HEK293 (cell line): Measurements from ENCODE around the gene CDH2.
"Not testable (repeated sequence)": the region's sequence is repeated elsewhere in the genome, so short reads cannot be mapped to it uniquely, and the experiment has no call there.

Source experiments
- CTCF ChIA-PET: fragments of 350-600 bp; formaldehyde crosslinking; extraction: SDS; loops from one replicate; lab custom pipeline; 2021; ENCODE audit warnings: antibody characterized with exemption; lab: Yijun Ruan, JAX
- POLR2A ChIA-PET: fragments of 300-600 bp; formaldehyde crosslinking; extraction: SDS; loops from one replicate; lab custom pipeline; 2020; ENCODE audit warnings: antibody characterized with exemption, inconsistent platforms; lab: Yijun Ruan, JAX
- H3K27ac ChIP-seq: fragments of 200-500 bp; sonication (Bioruptor generic); 2 replicates; pipeline ENCODE4 v1.5.1; 2014; ENCODE audit warnings: low read depth, low read length, control low read depth, inconsistent platforms; ENCODE audit errors: extremely low read depth
- H3K36me3 ChIP-seq, 2 experiments: fragments of 200-500 bp in 1 of 2; sonication (Bioruptor generic) in 1 of 2; 1 replicate in 1 of 2; 2 replicates in 1 of 2; pipeline ENCODE4 v1.5.1; 2014 to 2017; ENCODE audit warnings: inconsistent platforms in 2 of 2, low read length in 2 of 2; ENCODE audit not compliant: control insufficient read depth in 2 of 2, insufficient read depth in 1 of 2
- H3K4me1 ChIP-seq: fragments of 200-500 bp; sonication (Bioruptor generic); 2 replicates; pipeline ENCODE4 v1.5.1; 2014; ENCODE audit warnings: mild to moderate bottlenecking, low read length, inconsistent platforms; ENCODE audit not compliant: control insufficient read depth, insufficient read depth
- H3K4me3 ChIP-seq: 2 replicates; pipeline ENCODE4 v1.5.1; 2011; ENCODE audit warnings: low read depth, mild to moderate bottlenecking, control low read depth, low read length, moderate library complexity
- H3K9me3 ChIP-seq: fragments of 200-500 bp; sonication (Bioruptor generic); 2 replicates; pipeline ENCODE4 v1.5.1; 2014; ENCODE audit warnings: low read depth, low read length, inconsistent platforms; ENCODE audit not compliant: control insufficient read depth, insufficient read depth
- KLF7 ChIP-seq: fragments of 450-650 bp; formaldehyde crosslinking; IDR thresholded peaks from 2 replicates; pipeline ENCODE4 v1.5.1; 2016; ENCODE audit warnings: missing biosample characterization, missing genetic modification characterization, borderline replicate concordance
- KLF9 ChIP-seq: fragments of 450-650 bp; formaldehyde crosslinking; IDR thresholded peaks from 2 replicates; pipeline ENCODE4 v1.5.1; 2016; ENCODE audit warnings: missing biosample characterization, missing genetic modification characterization, low read depth
- YY2 ChIP-seq: fragments of 450-650 bp; formaldehyde crosslinking; IDR thresholded peaks from 2 replicates; pipeline ENCODE4 v1.5.1; 2016; ENCODE audit warnings: missing biosample characterization, missing genetic modification characterization
- ZNF121 ChIP-seq: fragments of 450-650 bp; formaldehyde crosslinking; IDR thresholded peaks from 2 replicates; pipeline ENCODE4 v1.5.1; 2016; ENCODE audit warnings: missing biosample characterization, missing genetic modification characterization
- ZNF133 ChIP-seq: fragments of 450-650 bp; formaldehyde crosslinking; IDR thresholded peaks from 2 replicates; pipeline ENCODE4 v1.5.1; 2016; ENCODE audit warnings: missing biosample characterization, missing genetic modification characterization
- ZNF2 ChIP-seq: fragments of 450-650 bp; formaldehyde crosslinking; IDR thresholded peaks from 2 replicates; pipeline ENCODE4 v1.5.1; 2016; ENCODE audit warnings: missing biosample characterization, missing genetic modification characterization
- ZNF23 ChIP-seq: fragments of 450-650 bp; formaldehyde crosslinking; IDR thresholded peaks from 2 replicates; pipeline ENCODE4 v1.5.1; 2016; ENCODE audit warnings: missing biosample characterization, missing genetic modification characterization, borderline replicate concordance
- ZNF311 ChIP-seq: fragments of 450-650 bp; formaldehyde crosslinking; IDR thresholded peaks from 2 replicates; pipeline ENCODE4 v1.5.1; 2017; ENCODE audit warnings: missing biosample characterization, missing genetic modification characterization, borderline replicate concordance
- ZNF366 ChIP-seq: fragments of 450-650 bp; formaldehyde crosslinking; conservative IDR thresholded peaks from 2 replicates; pipeline ENCODE4 v1.5.1; 2016; ENCODE audit warnings: missing biosample characterization, missing genetic modification characterization
- ZNF473 ChIP-seq: fragments of 450-650 bp; formaldehyde crosslinking; IDR thresholded peaks from 2 replicates; pipeline ENCODE4 v1.5.1; 2017; ENCODE audit warnings: missing biosample characterization, missing genetic modification characterization
- ZNF585B ChIP-seq: fragments of 450-650 bp; formaldehyde crosslinking; IDR thresholded peaks from 2 replicates; pipeline ENCODE4 v1.5.1; 2016; ENCODE audit warnings: missing biosample characterization, missing genetic modification characterization
- ZNF658 ChIP-seq: fragments of 450-650 bp; formaldehyde crosslinking; IDR thresholded peaks from 2 replicates; pipeline ENCODE4; 2016; ENCODE audit warnings: missing biosample characterization, missing genetic modification characterization
- ZNF776 ChIP-seq: fragments of 450-650 bp; formaldehyde crosslinking; IDR thresholded peaks from 2 replicates; pipeline ENCODE4 v1.5.0; 2017; ENCODE audit warnings: missing biosample characterization, missing genetic modification characterization, borderline replicate concordance
- ZNF785 ChIP-seq: fragments of 450-650 bp; formaldehyde crosslinking; IDR thresholded peaks from 2 replicates; pipeline ENCODE4 v1.5.1; 2016; ENCODE audit warnings: missing biosample characterization, missing genetic modification characterization
- TF ChIP-seq, protein P1 (sequence below): sonication (generic); formaldehyde crosslinking; IDR thresholded peaks from 2 replicates; pipeline ENCODE4 v1.8.1; 2022; ENCODE audit warnings: mild to moderate bottlenecking, moderate library complexity, missing genetic modification reagents
- TF ChIP-seq, protein P2 (sequence below): fragments of 450-650 bp; formaldehyde crosslinking; IDR thresholded peaks from 2 replicates; pipeline ENCODE4; 2016; ENCODE audit warnings: missing biosample characterization, missing genetic modification characterization
- TF ChIP-seq, protein P3 (sequence below): fragments of 450-650 bp; formaldehyde crosslinking; IDR thresholded peaks from 2 replicates; pipeline ENCODE4 v1.5.1; 2016; ENCODE audit warnings: missing biosample characterization, missing genetic modification characterization
- TF ChIP-seq, protein P4 (sequence below): fragments of 450-650 bp; formaldehyde crosslinking; IDR thresholded peaks from 2 replicates; pipeline ENCODE4 v1.5.1; 2016; ENCODE audit warnings: missing biosample characterization, missing genetic modification characterization

CDH2 gene

DNA sequence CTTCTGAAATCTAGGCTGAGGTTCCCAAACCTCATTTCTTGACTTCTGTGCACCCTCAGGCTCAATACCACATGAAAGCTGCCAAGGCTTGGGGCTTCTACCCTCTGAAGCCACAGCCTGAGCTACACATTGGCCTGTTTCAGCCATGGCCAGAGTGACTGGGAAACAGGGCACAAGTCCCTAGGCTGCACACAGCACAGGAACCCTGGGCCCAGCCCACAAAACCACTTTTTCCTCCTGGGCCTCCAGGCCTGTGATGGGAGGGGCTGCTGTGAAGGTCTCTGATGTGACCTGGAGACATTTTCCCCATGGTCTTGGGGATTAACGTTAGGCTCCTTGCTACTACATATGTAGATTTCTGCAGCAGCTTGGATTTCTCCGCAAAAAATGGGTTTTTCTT is 270.7 kb downstream of the CDH2 start:
- H3K4me1 ChIP-seq, H3K27ac ChIP-seq, POLR2A ChIA-PET, H3K9me3 ChIP-seq, H3K36me3 ChIP-seq, CTCF ChIA-PET, H3K4me3 ChIP-seq: not testable (repeated sequence)
- peak; percentile 83 for TF ChIP-seq ZNF585B (tag by site-specific recombination)

DNA sequence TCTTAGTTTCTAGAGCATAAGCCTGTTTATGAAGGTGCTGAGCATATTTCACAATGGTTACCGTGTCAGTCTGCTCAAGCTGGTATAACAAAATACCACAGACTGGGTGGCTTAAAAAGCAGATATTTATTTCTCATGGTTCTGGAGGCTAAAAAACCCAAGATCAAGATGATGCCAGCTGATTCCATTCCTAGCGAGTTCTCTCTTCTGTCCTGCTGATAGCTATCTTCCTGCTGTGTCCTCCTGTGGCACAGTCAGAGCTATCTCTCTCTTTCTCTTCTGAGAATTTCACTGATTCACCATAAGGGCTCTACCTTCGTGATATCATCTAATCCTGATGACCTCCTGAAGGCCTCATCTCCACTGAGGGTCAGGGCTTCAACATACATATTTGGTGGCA is 273.0 kb downstream of the CDH2 start:
- H3K36me3 ChIP-seq, result no peaks in the 10 kb centered on the region
- 0 out of 2 replicates have a peak, but pooled peaks cover 4% of the 10 kb centered on the region for H3K4me1 ChIP-seq
- TF ChIP-seq ZNF473 (tag by site-specific recombination), result no peak
- no peak for TF ChIP-seq ZNF311 (tag by site-specific recombination)
- no peak for TF ChIP-seq YY2 (tag by site-specific recombination)
- TF ChIP-seq ZNF776 (tag by site-specific recombination), result no peak
- no peak for TF ChIP-seq ZNF2 (tag by site-specific recombination)
- no peak for TF ChIP-seq ZNF658 (tag by site-specific recombination)
- no peak for TF ChIP-seq ZNF366
- TF ChIP-seq, protein P1, sequence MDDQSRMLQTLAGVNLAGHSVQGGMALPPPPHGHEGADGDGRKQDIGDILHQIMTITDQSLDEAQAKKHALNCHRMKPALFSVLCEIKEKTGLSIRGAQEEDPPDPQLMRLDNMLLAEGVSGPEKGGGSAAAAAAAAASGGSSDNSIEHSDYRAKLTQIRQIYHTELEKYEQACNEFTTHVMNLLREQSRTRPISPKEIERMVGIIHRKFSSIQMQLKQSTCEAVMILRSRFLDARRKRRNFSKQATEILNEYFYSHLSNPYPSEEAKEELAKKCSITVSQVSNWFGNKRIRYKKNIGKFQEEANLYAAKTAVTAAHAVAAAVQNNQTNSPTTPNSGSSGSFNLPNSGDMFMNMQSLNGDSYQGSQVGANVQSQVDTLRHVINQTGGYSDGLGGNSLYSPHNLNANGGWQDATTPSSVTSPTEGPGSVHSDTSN (CRISPR knock-in tag), result no peak
- no peak for TF ChIP-seq KLF7 (tag by site-specific recombination)
- TF ChIP-seq ZNF23 (tag by site-specific recombination), result no peak
- TF ChIP-seq KLF9 (tag by site-specific recombination), result no peak
- TF ChIP-seq ZNF785 (tag by site-specific recombination), result no peak
- TF ChIP-seq, protein P2, sequence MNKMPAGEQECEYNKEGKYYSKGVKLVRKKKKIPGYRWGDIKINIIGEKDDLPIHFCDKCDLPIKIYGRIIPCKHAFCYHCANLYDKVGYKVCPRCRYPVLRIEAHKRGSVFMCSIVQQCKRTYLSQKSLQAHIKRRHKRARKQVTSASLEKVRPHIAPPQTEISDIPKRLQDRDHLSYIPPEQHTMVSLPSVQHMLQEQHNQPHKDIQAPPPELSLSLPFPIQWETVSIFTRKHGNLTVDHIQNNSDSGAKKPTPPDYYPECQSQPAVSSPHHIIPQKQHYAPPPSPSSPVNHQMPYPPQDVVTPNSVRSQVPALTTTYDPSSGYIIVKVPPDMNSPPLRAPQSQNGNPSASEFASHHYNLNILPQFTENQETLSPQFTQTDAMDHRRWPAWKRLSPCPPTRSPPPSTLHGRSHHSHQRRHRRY (tag by site-specific recombination), result no peak
- TF ChIP-seq ZNF133, result no peak
- no peak for TF ChIP-seq ZNF121 (tag by site-specific recombination)
- TF ChIP-seq, protein P3, sequence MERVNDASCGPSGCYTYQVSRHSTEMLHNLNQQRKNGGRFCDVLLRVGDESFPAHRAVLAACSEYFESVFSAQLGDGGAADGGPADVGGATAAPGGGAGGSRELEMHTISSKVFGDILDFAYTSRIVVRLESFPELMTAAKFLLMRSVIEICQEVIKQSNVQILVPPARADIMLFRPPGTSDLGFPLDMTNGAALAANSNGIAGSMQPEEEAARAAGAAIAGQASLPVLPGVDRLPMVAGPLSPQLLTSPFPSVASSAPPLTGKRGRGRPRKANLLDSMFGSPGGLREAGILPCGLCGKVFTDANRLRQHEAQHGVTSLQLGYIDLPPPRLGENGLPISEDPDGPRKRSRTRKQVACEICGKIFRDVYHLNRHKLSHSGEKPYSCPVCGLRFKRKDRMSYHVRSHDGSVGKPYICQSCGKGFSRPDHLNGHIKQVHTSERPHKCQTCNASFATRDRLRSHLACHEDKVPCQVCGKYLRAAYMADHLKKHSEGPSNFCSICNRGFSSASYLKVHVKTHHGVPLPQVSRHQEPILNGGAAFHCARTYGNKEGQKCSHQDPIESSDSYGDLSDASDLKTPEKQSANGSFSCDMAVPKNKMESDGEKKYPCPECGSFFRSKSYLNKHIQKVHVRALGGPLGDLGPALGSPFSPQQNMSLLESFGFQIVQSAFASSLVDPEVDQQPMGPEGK (tag by site-specific recombination), result no peak
- TF ChIP-seq, protein P4, sequence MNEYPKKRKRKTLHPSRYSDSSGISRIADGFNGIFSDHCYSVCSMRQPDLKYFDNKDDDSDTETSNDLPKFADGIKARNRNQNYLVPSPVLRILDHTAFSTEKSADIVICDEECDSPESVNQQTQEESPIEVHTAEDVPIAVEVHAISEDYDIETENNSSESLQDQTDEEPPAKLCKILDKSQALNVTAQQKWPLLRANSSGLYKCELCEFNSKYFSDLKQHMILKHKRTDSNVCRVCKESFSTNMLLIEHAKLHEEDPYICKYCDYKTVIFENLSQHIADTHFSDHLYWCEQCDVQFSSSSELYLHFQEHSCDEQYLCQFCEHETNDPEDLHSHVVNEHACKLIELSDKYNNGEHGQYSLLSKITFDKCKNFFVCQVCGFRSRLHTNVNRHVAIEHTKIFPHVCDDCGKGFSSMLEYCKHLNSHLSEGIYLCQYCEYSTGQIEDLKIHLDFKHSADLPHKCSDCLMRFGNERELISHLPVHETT (tag by site-specific recombination), result no peak
- ChIA-PET CTCF (interaction anchor here (0.8 kb wide), 1 partner anchor 12 kb away, joined by 3 read pairs; no protein-coding TSS in a partner anchor), POLR2A (no interaction called here)
- H3K9me3 ChIP-seq, result no peaks in the 10 kb centered on the region
- no peak overlapping the region for H3K4me3 ChIP-seq
- no peak overlapping the region for H3K27ac ChIP-seq
